Measurements from ENCODE around the gene DUOXA1. TPM values are rescaled to one million over a fixed set of nuclear protein-coding genes. Genes with fewer than 3 reads are reported as not detected.

The DUOXA1 gene
- total and polyA plus RNA-seq, 2 donors (not counting 1 experiment from before 2014, with no cell fraction given): 0.03 to 0.74 TPM

DNA sequence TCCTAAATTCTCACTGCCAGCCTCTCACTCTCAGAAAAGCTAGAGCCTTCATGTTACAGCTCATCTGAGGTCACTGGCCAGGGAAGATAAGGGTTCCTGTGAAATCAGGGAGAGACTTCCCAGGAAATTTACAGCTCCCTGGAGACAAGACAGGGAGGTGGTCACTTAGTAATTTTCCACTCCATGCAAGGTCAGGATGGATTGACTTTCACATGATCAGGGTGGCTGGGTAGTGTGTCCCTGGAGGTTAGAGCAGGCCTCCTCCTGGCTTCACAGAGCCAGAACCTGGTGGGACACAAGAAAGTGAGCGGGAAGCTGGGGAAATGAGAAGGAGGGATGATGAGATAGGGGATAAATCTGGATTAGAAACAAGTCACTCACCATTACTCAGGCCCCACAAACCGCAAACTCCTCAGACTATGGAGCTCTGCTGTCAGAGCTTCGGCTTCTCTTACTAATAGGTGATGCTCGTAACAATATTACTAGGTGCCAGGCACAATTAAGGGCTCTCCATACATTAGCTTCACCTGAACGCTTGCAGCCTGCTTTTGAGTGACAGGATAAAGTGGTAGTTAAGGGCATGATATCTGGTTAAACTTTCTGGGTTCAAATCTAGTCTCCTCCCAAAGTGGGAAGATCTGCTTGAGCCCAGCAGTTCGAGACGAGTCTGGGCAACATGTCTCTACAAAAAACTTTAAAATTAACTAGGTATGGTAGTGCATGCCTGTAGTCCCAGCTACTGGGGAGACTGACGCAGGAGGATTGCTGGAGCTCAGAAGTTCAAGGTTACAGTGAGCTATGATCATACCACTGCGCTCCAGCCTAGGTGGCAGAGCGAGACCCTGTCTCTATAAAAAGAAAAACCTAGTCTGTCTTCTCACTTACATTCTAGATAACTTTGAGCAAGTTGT, 40.6 kb downstream of the DUOXA1 start:
- Histone ChIP-seq H3K9me3 (ENCODE audit: control extremely low read depth in 1 of 3, control insufficient read depth in 2 of 3, insufficient read depth in 1 of 3, low read length in 2 of 3) (no peaks in the 10 kb centered on the region), H3K79me2 (ENCODE audit: control insufficient read depth, insufficient read depth, low read length) (no peaks in the 10 kb centered on the region), H3K4me3 (ENCODE audit: control extremely low read depth in 1 of 5, extremely low read depth in 1 of 5, insufficient read depth in 1 of 5, low read depth in 2 of 5, low read length in 4 of 5) (no peak overlapping the region), H2AFZ (ENCODE audit: insufficient read depth, low read depth, low read length, poor library complexity, severe bottlenecking) (no peak overlapping the region), H4K20me1 (ENCODE audit: control insufficient read depth, insufficient read depth, low read length, poor library complexity, severe bottlenecking) (no peaks in the 10 kb centered on the region), H3K9ac (ENCODE audit: low read length) (no peak overlapping the region), H3K4me1 (ENCODE audit: control insufficient read depth in 2 of 2, insufficient read depth in 2 of 2, low read length in 2 of 2) (no peaks in the 10 kb centered on the region), H3K36me3 (replicated peaks in 1 of 2; ENCODE audit: control extremely low read depth in 1 of 2, control insufficient read depth in 1 of 2, extremely low read depth in 1 of 2, insufficient read depth in 2 of 2, low read length in 1 of 2) (no peaks in the 10 kb centered on the region), H3K4me2 (replicated peaks; ENCODE audit: low read depth, low read length, poor library complexity, severe bottlenecking) (no peak overlapping the region), H3K27me3 (replicated peaks in 1 of 4; ENCODE audit: control extremely low read depth in 1 of 4, control insufficient read depth in 3 of 4, insufficient read depth in 4 of 4, low read length in 3 of 4) (peaks cover 0 to 15% (median 7%) of the 10 kb centered on the region in 4 experiments), H3K27ac (ENCODE audit: low read length in 2 of 2) (no peak overlapping the region)
- no peak for TF ChIP-seq EZH2 (IDR thresholded peaks at IDR 0.05; ENCODE audit: borderline replicate concordance, insufficient read depth, low read depth, low read length, poor library complexity, severe bottlenecking)
- TF ChIP-seq, protein P1, sequence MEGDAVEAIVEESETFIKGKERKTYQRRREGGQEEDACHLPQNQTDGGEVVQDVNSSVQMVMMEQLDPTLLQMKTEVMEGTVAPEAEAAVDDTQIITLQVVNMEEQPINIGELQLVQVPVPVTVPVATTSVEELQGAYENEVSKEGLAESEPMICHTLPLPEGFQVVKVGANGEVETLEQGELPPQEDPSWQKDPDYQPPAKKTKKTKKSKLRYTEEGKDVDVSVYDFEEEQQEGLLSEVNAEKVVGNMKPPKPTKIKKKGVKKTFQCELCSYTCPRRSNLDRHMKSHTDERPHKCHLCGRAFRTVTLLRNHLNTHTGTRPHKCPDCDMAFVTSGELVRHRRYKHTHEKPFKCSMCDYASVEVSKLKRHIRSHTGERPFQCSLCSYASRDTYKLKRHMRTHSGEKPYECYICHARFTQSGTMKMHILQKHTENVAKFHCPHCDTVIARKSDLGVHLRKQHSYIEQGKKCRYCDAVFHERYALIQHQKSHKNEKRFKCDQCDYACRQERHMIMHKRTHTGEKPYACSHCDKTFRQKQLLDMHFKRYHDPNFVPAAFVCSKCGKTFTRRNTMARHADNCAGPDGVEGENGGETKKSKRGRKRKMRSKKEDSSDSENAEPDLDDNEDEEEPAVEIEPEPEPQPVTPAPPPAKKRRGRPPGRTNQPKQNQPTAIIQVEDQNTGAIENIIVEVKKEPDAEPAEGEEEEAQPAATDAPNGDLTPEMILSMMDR (IDR thresholded peaks at IDR 0.05): no peak
- no peak for DNase-seq
- Mint-ChIP-seq H3K9me3 (ENCODE audit: insufficient read depth) (no peaks in the 10 kb centered on the region), H3K4me3 (no peak overlapping the region), H3K4me1 (no peaks in the 10 kb centered on the region), H3K27me3 (peaks cover 48% of the 10 kb centered on the region), H3K27ac (no peak overlapping the region)
- ChIA-PET CTCF (interaction anchor here (0.7 to 2.0 kb wide), 7 partner anchors 8 to 52 kb away, joined by 3 to 6 read pairs (median 4); no protein-coding TSS in a partner anchor), POLR2A (no interaction called here)
- intact Hi-C loops (cut with micrococcal nuclease): no loop called here
- ATAC-seq (ENCODE audit: low read depth): no peak
- WGBS (ENCODE audit: insufficient coverage): 100% methylated on average over 2 of the region's 10 CpGs

DNA sequence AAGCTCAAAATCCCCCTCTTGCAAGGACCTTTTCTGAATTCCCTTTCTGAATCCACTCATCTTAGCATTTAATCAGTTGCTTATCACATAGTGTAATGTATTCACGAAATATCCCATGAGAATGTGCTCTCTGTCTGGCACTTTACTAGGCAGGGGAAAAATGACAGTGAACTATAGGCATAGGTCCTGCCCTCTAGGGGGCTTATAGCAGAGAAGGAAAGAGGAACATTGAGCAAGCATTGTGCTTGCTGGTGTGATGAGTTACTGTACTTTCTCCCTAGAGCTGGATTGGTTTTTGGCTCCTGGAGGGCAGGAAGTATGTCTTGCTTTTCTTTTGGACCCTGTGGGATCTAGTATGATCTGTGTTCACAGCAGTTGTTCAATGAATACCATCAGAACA, 42.2 kb downstream of the DUOXA1 start:
- Mint-ChIP-seq H3K27me3 (peaks cover 52% of the 10 kb centered on the region), H3K27ac (no peak overlapping the region), H3K9me3 (ENCODE audit: insufficient read depth) (no peaks in the 10 kb centered on the region), H3K4me1 (no peaks in the 10 kb centered on the region), H3K4me3 (no peak overlapping the region)
- ChIA-PET CTCF (interaction anchor here (1.0 to 1.7 kb wide), 4 partner anchors 10 to 51 kb away, joined by 3 to 5 read pairs (median 4); no protein-coding TSS in a partner anchor), POLR2A (no interaction called here)
- DNase-seq (no peak), ATAC-seq (ENCODE audit: low read depth) (no peak)
- H3K4me2 ChIP-seq (replicated peaks; ENCODE audit: low read depth, low read length, poor library complexity, severe bottlenecking): no peak overlapping the region
- H3K4me3 ChIP-seq (ENCODE audit: control extremely low read depth in 1 of 5, extremely low read depth in 1 of 5, insufficient read depth in 1 of 5, low read depth in 2 of 5, low read length in 4 of 5): no peak overlapping the region
- H3K27ac ChIP-seq (ENCODE audit: low read length in 2 of 2): no peak overlapping the region
- no peaks in the 10 kb centered on the region for H3K79me2 ChIP-seq (ENCODE audit: control insufficient read depth, insufficient read depth, low read length)
- H3K36me3 ChIP-seq (replicated peaks in 1 of 2; ENCODE audit: control extremely low read depth in 1 of 2, control insufficient read depth in 1 of 2, extremely low read depth in 1 of 2, insufficient read depth in 2 of 2, low read length in 1 of 2): no peaks in the 10 kb centered on the region
- H3K4me1 ChIP-seq (ENCODE audit: control insufficient read depth in 2 of 2, insufficient read depth in 2 of 2, low read length in 2 of 2): no peaks in the 10 kb centered on the region
- no peak overlapping the region for H2AFZ ChIP-seq (ENCODE audit: insufficient read depth, low read depth, low read length, poor library complexity, severe bottlenecking)
- 67% methylated on average over 1 of the region's 1 CpG for WGBS (ENCODE audit: insufficient coverage)
- intact Hi-C loops (cut with micrococcal nuclease): no loop called here
- H3K9ac ChIP-seq (ENCODE audit: low read length): no peak overlapping the region
- no peaks in the 10 kb centered on the region for H3K9me3 ChIP-seq (ENCODE audit: control extremely low read depth in 1 of 3, control insufficient read depth in 2 of 3, insufficient read depth in 1 of 3, low read length in 2 of 3)
- peaks cover 0 to 15% (median 7%) of the 10 kb centered on the region in 4 experiments for H3K27me3 ChIP-seq (replicated peaks in 1 of 4; ENCODE audit: control extremely low read depth in 1 of 4, control insufficient read depth in 3 of 4, insufficient read depth in 4 of 4, low read length in 3 of 4)
- no peak for TF ChIP-seq EZH2 (IDR thresholded peaks at IDR 0.05; ENCODE audit: borderline replicate concordance, insufficient read depth, low read depth, low read length, poor library complexity, severe bottlenecking)
- TF ChIP-seq, protein P1 (IDR thresholded peaks at IDR 0.05): peak; percentile 18
- no peaks in the 10 kb centered on the region for H4K20me1 ChIP-seq (ENCODE audit: control insufficient read depth, insufficient read depth, low read length, poor library complexity, severe bottlenecking)
